ENCODE data around the gene BTBD6. TPM values are rescaled to one million over a fixed set of nuclear protein-coding genes. Genes with fewer than 3 reads are reported as not detected.

Gene BTBD6
- total and polyA plus RNA-seq, 2 donors (not counting 3 experiments of a cell fraction or from before 2014, with no cell fraction given): 63.1 to 65.0 TPM

- Histone ChIP-seq H3K4me2 (ENCODE audit: insufficient read depth, low read length) (no peak overlapping the region), H3K9ac (replicated peaks; ENCODE audit: extremely low read depth, insufficient read depth, low read length) (no peak overlapping the region), H3K9me1 (replicated peaks; ENCODE audit: control insufficient read depth, extremely low read depth, insufficient read depth, low read length) (no peaks in the 10 kb centered on the region), H3K4me3 (replicated peaks in 1 of 3; ENCODE audit: insufficient read depth in 1 of 3, low read depth in 1 of 3, low read length in 3 of 3) (no peak overlapping the region), H3K27ac (ENCODE audit: insufficient read depth, low read depth, low read length) (no peak overlapping the region), H3K9me3 (replicated peaks; ENCODE audit: control insufficient read depth, insufficient read depth, low read length) (no peaks in the 10 kb centered on the region), H3K36me3 (ENCODE audit: control insufficient read depth in 2 of 2, extremely low read depth in 1 of 2, insufficient read depth in 2 of 2, low read length in 2 of 2) (peaks cover 0 to 12% of the 10 kb centered on the region in 2 experiments), H3K4me1 (ENCODE audit: control insufficient read depth, extremely low read depth, insufficient read depth, low read length) (no peaks in the 10 kb centered on the region), H2AFZ (ENCODE audit: low read depth, low read length) (no peak overlapping the region), H3K27me3 (ENCODE audit: control insufficient read depth in 2 of 2, insufficient read depth in 2 of 2, low read length in 2 of 2) (no peaks in the 10 kb centered on the region), H3K79me2 (ENCODE audit: control insufficient read depth, insufficient read depth, low read length) (no peaks in the 10 kb centered on the region), H4K20me1 (replicated peaks; ENCODE audit: control insufficient read depth, extremely low read depth, insufficient read depth, low read length) (no peaks in the 10 kb centered on the region)
- TF ChIP-seq, protein P1, sequence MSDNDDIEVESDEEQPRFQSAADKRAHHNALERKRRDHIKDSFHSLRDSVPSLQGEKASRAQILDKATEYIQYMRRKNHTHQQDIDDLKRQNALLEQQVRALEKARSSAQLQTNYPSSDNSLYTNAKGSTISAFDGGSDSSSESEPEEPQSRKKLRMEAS (IDR thresholded peaks at IDR 0.05; ENCODE audit: insufficient read depth, insufficient read length): no peak
- TF ChIP-seq JUN (IDR thresholded peaks at IDR 0.05; ENCODE audit: borderline replicate concordance, insufficient read depth, insufficient read length, low read depth) (no peak), EZH2 (IDR thresholded peaks at IDR 0.05; ENCODE audit: borderline replicate concordance, low read depth, low read length, severe bottlenecking) (no peak), MYC (IDR thresholded peaks at IDR 0.05; ENCODE audit: low read depth, low read length) (no peak), FOS (IDR thresholded peaks at IDR 0.05; ENCODE audit: borderline replicate concordance, insufficient read depth, low read length) (no peak), POLR2A (IDR thresholded peaks at IDR 0.05; ENCODE audit: low read depth, low read length) (no peak)
- TF ChIP-seq, protein P2, sequence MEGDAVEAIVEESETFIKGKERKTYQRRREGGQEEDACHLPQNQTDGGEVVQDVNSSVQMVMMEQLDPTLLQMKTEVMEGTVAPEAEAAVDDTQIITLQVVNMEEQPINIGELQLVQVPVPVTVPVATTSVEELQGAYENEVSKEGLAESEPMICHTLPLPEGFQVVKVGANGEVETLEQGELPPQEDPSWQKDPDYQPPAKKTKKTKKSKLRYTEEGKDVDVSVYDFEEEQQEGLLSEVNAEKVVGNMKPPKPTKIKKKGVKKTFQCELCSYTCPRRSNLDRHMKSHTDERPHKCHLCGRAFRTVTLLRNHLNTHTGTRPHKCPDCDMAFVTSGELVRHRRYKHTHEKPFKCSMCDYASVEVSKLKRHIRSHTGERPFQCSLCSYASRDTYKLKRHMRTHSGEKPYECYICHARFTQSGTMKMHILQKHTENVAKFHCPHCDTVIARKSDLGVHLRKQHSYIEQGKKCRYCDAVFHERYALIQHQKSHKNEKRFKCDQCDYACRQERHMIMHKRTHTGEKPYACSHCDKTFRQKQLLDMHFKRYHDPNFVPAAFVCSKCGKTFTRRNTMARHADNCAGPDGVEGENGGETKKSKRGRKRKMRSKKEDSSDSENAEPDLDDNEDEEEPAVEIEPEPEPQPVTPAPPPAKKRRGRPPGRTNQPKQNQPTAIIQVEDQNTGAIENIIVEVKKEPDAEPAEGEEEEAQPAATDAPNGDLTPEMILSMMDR (IDR thresholded peaks at IDR 0.05; ENCODE audit: extremely low read depth in 1 of 2, insufficient read depth in 1 of 2, low read depth in 1 of 2, low read length in 2 of 2): no peak
- BruUV-seq (replicated peaks): no TSS peak
- ChIA-PET POLR2A (no interaction called here), CTCF (interaction anchor here (1.4 kb wide), 1 partner anchor 126 kb away, joined by 3 read pairs; no protein-coding TSS in a partner anchor)
- dilution Hi-C loops (cut with MboI; ENCODE audit: extremely low pct_ligation_motif_present, low sequenced_read_pairs) (no loop called here), intact Hi-C loops (cut with micrococcal nuclease) (no loop called here)
- no peak for DNase-seq (ENCODE audit: low read depth, low spot score)
- FAIRE-seq: no peak
Observed at GRCh38 chr14:105226198-105226597, 22.1 kb upstream of the BTBD6 start.
